ENCODE data around the gene NCBP2.

GRCh38 chr3:196949750-196950149 is 7.4 kb upstream of the NCBP2 start:
- TF ChIP-seq CTCF (IDR thresholded peaks at IDR 0.05; ENCODE audit: low read depth, low read length) (no peak), EZH2phosphoT487 (IDR thresholded peaks at IDR 0.05; ENCODE audit: low read depth) (no peak)

Measured in OCI-LY3 (cell line).